Thoracic aorta (tissue), 2 donors: ENCODE measurements around the gene EFCAB9. TPM values are rescaled to one million over a fixed set of nuclear protein-coding genes. Genes with fewer than 3 reads are reported as not detected.
"Not testable (repeated sequence)": the region's sequence is repeated elsewhere in the genome, so short reads cannot be mapped to it uniquely, and the experiment has no call there.

Experiments
- ATAC-seq: fragments of 150-250 bp; one replicate; pipeline ENCODE4 v1.8.0; 2017; ENCODE audit warnings: low read depth; ENCODE audit not compliant: insufficient number of reproducible peaks, low FRiP score
- DNase-seq: peaks from one replicate; pipeline ENCODE4 v3.0.0-alpha.2; 2020; ENCODE audit warnings: low spot score
- H3K27ac ChIP-seq, 2 donors: fragments of 200-600 bp; sonication (generic); 1 replicate in 1 of 2; 2 replicates in 1 of 2; pipeline ENCODE4 v1.5.1; 2016; ENCODE audit warnings: mild to moderate bottlenecking in 2 of 2, moderate library complexity in 2 of 2
- H3K27me3 ChIP-seq: fragments of 200-600 bp; sonication (generic); replicated peaks from 2 replicates; pipeline ENCODE4 v1.6.0; 2016; ENCODE audit warnings: mild to moderate bottlenecking; ENCODE audit not compliant: insufficient read depth
- H3K36me3 ChIP-seq: fragments of 200-600 bp; sonication (generic); one replicate; pipeline ENCODE4 v1.5.1; 2016
- H3K4me1 ChIP-seq, 2 donors: fragments of 200-600 bp; sonication (generic); 1 replicate in 1 of 2; 2 replicates in 1 of 2; pipeline versions ENCODE4 v1.5.1 to v1.6.0; 2016; ENCODE audit warnings: low read depth in 2 of 2, mild to moderate bottlenecking in 1 of 2; ENCODE audit not compliant: control insufficient read depth in 1 of 2
- H3K4me3 ChIP-seq: fragments of 200-600 bp; sonication (generic); 2 replicates; pipeline ENCODE4 v1.5.1; 2016; ENCODE audit warnings: mild to moderate bottlenecking
- H3K9me3 ChIP-seq: fragments of 200-600 bp; sonication (generic); 2 replicates; pipeline ENCODE4 v1.5.1; 2016
- CTCF ChIP-seq: fragments of 200-600 bp; sonication (generic); IDR thresholded peaks from one replicate; pipeline ENCODE4 v1.5.1; 2019; ENCODE audit warnings: antibody characterized with exemption
- total RNA-seq, 2 donors: library from RNA; depleted of rRNA; stranded (reverse); fragments of >200 nt; gene quantifications; one replicate each; pipeline versions ENCODE4 v1.1.0 to v1.2.3, GENCODE V29; 2016

Gene EFCAB9
- total RNA-seq, 2 donors from 2014 or later: not detected

GRCh38 chr5:172200476-172200875 is 6.5 kb downstream of the EFCAB9 start:
- H3K4me1 ChIP-seq: no peaks in the 10 kb centered on the region
- H3K27me3 ChIP-seq: no peaks in the 10 kb centered on the region
- DNase-seq (no peak), ATAC-seq (no peak)
- H3K4me3 ChIP-seq: no peak overlapping the region
- no peaks in the 10 kb centered on the region for H3K36me3 ChIP-seq
- no peak overlapping the region for H3K27ac ChIP-seq
- H3K9me3 ChIP-seq: no peaks in the 10 kb centered on the region
- TF ChIP-seq CTCF: no peak

GRCh38 chr5:172205984-172206383 is 12.0 kb downstream of the EFCAB9 start:
- ATAC-seq, DNase-seq, H3K27me3 ChIP-seq, H3K36me3 ChIP-seq, H3K4me3 ChIP-seq, H3K9me3 ChIP-seq, H3K4me1 ChIP-seq, H3K27ac ChIP-seq: not testable (repeated sequence)

- Histone ChIP-seq H3K27ac (no peak overlapping the region), H3K9me3 (no peaks in the 10 kb centered on the region), H3K36me3 (peaks cover 16% of the 10 kb centered on the region), H3K4me3 (no peak overlapping the region), H3K4me1 (no peaks in the 10 kb centered on the region), H3K27me3 (no peaks in the 10 kb centered on the region)
- no peak for TF ChIP-seq CTCF
- DNase-seq (no peak), ATAC-seq (no peak)
Measured at GRCh38 chr5:172207511-172207910, 13.5 kb downstream of the EFCAB9 start.

GRCh38 chr5:172209714-172210113 is 15.7 kb downstream of the EFCAB9 start:
- H3K36me3 ChIP-seq: peaks cover 16% of the 10 kb centered on the region
- H3K27me3 ChIP-seq: no peaks in the 10 kb centered on the region
- no peak for TF ChIP-seq CTCF
- ATAC-seq: no peak
- H3K4me1 ChIP-seq: no peaks in the 10 kb centered on the region
- H3K27ac ChIP-seq: no peak overlapping the region
- H3K9me3 ChIP-seq: no peaks in the 10 kb centered on the region
- no peak overlapping the region for H3K4me3 ChIP-seq
- no peak for DNase-seq

GRCh38 chr5:172211676-172212075 is 17.7 kb downstream of the EFCAB9 start:
- Histone ChIP-seq H3K4me3 (no peak overlapping the region), H3K4me1 (no peaks in the 10 kb centered on the region), H3K27ac (no peak overlapping the region), H3K27me3 (no peaks in the 10 kb centered on the region), H3K9me3 (no peaks in the 10 kb centered on the region), H3K36me3 (peaks cover 16% of the 10 kb centered on the region)
- no peak for DNase-seq
- no peak for ATAC-seq
- TF ChIP-seq CTCF: no peak

- H3K4me1 ChIP-seq: no peaks in the 10 kb centered on the region
- H3K9me3 ChIP-seq: no peaks in the 10 kb centered on the region
- no peak for ATAC-seq
- H3K27ac ChIP-seq: no peak overlapping the region
- H3K27me3 ChIP-seq: no peaks in the 10 kb centered on the region
- DNase-seq: no peak
- H3K36me3 ChIP-seq: peaks cover 16% of the 10 kb centered on the region
- no peak overlapping the region for H3K4me3 ChIP-seq
- no peak for TF ChIP-seq CTCF
Measured at GRCh38 chr5:172213126-172213525, 19.2 kb downstream of the EFCAB9 start.
